Limb (tissue), 2 donors: ENCODE data around the gene SYNPR.

ENCODE experiments used
- DNase-seq, 2 donors: peaks; one replicate each; pipeline ENCODE4 v3.0.0-alpha.2; 2016; ENCODE audit errors: extremely low spot score in 2 of 2

SYNPR gene

GRCh38 chr3:63384382-63384781 lies 106.3 kb downstream of the SYNPR start:
- DNase-seq = no peak

DNA sequence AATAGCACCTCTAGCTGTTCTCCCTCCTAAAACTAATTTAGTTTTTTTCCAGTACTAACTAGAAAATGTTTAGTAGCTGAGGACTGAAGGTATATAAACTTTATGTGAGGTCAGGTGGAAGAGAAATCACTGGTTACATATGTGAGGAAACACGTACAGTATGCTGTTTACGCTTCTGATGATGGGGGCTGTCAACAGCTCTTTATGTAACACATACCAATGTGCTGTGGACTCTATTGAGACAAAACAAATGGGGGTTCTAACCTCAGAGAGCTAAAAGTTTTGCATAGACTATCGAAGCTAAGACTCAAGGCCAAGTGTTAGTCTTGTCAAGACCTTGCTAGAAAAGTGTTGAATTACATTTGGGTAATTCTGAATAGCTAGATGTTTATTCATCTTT lies 107.5 kb downstream of the SYNPR start:
- DNase-seq = no peak

- no peak for DNase-seq
Measured at GRCh38 chr3:63386568-63386967, 108.5 kb downstream of the SYNPR start.

DNA sequence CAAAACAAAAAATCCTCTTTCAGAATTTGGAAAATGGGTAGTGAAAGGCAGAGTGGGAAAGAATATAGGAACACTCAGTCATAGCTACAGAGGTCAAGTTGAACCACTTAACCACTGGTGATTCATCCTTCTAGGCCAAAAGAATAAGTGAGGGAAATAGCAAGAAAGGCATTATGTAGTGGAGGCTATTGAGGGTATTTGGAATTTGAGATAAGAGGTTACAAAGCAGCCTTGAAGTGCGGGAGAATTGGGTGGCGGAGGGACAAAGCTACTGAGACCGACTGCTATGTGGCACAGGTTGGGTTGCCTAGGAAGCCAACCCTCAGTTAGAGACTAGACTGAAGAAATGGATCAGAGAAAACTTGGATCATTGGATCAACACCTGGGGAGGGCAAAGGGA lies 109.5 kb downstream of the SYNPR start:
- no peak for DNase-seq

DNA sequence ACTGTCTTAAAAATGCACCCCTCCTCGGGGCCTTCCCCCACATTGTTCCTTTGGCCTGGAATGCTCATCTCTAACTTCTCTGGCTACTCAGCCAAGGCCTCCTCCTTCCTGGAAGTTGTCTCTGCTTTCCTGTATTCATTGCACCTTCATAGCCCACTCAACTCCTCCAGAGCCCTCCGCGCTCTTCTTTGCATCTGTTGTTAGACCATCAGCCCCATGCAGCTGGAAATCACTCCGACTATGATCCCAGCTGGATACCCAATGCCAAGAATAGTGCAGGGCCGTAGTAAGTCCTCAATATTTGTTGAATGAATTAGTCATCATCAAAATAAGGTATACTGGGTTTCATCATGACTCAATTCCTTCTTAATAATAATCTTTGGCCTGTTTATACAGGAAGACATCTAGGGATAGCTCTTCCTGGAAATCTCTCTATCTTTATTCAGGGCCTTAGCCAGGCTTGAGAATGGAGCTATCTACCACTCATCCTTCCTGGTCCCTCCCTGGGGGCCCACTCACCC lies 112.7 kb downstream of the SYNPR start:
- DNase-seq = no peak

- DNase-seq = no peak
Measured at GRCh38 chr3:63395960-63396359, 117.9 kb downstream of the SYNPR start.

DNA sequence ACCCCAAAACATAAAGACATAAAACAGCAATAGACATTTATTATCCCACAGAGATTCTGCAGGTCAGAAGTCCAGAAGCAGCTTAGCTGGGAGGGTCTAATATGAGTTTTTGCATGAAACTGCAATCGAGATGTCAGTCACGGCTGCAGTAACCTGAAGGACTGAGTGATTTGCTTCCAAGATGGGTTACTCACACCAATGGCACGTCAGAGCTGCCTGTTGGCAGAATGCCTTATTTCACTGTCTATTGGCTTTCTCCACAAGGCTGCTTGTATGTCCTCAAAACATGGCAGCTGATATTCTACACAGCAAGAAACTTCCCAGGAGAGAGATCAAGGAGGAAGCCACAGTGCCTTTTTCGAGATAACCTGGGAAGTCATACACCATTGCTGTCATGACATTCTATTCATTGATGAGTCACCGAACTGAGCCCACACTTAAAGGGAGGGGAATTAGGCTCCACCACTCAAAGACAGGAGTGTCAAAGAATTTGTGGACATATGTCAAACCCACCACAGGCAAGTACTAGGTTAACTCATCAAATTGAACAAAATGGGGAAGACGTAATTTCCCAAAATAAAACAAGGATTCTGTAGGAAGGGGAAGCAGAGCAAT lies 122.2 kb downstream of the SYNPR start:
- no peak for DNase-seq

DNA sequence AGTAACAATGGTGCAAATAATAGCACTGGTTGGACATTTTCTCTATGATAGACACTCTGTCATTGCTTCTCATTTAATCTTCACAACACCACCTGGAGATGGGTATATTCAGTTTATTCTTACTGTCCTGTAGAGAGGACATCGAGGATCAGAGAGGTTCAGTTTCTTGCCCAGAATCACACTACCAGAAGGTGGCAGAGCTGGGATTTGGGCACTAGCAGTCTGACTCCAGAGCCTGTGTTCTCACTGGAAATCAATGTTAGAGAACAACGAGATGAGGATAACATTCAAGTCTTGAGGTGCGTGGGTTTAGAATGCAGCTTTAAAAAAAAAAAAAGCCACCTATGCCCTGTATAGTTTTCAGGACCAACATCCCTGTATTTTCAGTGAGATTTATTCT lies 127.8 kb downstream of the SYNPR start:
- no peak for DNase-seq

DNA sequence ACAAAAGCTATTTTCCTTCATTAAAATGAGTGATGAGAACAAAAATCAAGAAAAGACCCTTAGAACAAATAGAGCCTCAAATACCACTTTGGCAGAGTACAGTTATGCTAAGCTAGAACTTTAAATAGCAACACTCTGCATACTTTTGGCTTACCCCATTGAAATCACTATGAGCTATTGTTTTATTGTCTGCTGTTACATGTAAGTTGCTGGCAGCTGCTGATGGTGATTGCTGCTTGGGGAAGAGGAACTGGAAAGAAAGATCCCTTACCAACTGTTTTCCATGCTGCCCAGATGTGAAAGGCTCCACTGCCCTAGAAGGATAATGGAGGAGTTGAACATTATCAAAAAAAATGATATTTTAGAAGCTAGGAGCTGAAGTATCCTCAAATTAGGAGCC lies 135.4 kb downstream of the SYNPR start:
- peak in 1 of 2 donors; percentile 3 for DNase-seq

DNA sequence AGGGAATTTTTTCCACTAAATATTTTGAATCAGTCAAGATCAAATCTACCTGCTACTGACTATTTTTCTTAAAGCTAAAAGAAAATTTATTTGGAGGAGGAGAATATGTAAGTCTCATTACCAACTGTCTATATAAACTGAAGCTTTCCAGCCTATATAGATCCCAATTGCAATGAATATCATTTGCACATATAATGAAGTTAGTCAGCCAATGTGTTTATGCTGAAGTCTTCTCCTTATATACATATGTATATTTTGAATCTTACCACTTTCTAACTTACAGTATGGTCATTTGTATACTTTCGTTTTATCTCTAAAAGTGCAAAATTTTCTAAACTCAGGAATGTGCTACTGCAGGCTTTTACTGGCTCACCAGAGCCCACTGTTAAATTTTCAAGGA lies 136.5 kb downstream of the SYNPR start:
- no peak for DNase-seq

- DNase-seq = no peak
Measured at GRCh38 chr3:63429905-63430304, 151.8 kb downstream of the SYNPR start.

- DNase-seq = no peak
Measured at GRCh38 chr3:63430875-63431274, 152.8 kb downstream of the SYNPR start.

DNA sequence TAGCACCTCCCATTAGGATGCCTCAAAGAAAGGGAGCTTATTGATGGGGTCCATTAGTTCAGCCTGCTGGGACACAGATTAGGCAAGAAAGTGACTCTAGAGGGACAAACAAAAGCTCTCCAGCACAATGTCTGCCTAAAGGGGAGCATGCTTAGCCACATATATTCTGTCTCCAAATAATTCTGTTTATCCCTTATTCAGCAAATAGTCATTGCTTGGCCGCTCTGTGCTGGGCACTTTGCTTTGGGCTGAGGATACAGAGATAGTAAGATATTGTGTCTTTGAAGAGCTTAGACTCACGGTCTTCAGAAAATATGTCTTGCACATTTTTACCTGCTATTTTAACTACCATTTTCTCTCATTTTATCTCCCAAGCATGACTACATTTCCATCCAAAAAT lies 159.8 kb downstream of the SYNPR start:
- no peak for DNase-seq

- no peak for DNase-seq
Measured at GRCh38 chr3:63438826-63439371, 160.8 kb downstream of the SYNPR start.

- no peak for DNase-seq
Measured at GRCh38 chr3:63441262-63441661, 163.2 kb downstream of the SYNPR start.

GRCh38 chr3:63442918-63443317 lies 164.8 kb downstream of the SYNPR start:
- DNase-seq = no peak

GRCh38 chr3:63450023-63450422 lies 171.9 kb downstream of the SYNPR start:
- DNase-seq = no peak

DNA sequence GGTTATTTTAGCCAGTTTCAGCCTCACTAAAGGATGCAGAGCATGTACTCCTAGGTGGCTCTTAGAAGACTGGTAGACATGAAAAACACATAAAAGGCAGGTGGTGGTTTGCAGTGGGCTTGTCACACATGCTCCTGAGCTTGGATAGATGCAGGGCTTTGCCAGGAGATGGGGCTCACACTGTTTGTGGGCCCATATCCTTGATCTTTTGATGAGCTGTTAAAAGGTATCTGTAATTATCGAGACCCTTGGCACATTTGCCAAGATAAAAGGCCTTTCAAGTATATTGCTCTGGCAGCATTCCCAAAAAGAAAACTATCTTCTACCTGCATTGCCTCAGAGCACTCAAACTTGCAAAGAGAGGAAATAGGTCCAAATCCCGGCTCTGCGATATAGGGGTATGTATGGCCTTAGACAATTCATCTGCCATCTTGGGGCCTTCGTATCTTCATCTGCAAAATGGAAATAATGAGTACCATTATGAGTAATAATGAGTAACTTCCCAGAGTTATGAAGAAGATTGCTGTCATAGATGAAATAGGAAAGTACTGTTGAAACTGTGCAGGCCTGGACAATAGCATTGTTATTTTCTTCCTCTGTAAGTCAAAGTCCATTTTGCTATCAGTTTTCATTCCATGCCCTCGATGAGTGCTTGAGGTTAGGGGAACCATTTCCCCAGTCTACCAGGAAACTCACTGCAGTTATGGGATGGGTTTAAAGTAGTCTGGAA lies 172.7 kb downstream of the SYNPR start:
- DNase-seq = no peak

- no peak for DNase-seq
Measured at GRCh38 chr3:63456901-63457300, 178.8 kb downstream of the SYNPR start.

DNA sequence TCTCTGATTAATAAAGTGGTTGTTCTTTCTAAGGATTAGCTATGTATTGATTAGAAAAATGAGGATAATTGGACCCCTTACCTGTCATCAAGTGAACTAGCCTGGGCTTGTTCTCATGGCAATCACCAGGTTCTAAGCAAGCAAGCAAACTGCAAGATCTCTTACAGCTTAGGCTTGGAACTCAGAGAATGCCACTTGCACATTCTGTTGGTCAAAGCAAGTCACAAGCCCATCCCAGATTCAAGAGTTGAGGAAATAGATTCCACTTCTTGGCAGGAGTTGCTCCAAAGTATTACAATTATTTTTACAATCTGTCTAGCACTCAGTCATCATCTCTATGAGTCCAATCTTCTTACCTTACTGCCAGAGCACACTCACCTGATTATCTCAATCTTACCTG lies 180.3 kb downstream of the SYNPR start:
- no peak for DNase-seq

- no peak for DNase-seq
Measured at GRCh38 chr3:63462732-63463131, 184.6 kb downstream of the SYNPR start.

- DNase-seq = no peak
Measured at GRCh38 chr3:63467392-63467791, 189.3 kb downstream of the SYNPR start.

DNA sequence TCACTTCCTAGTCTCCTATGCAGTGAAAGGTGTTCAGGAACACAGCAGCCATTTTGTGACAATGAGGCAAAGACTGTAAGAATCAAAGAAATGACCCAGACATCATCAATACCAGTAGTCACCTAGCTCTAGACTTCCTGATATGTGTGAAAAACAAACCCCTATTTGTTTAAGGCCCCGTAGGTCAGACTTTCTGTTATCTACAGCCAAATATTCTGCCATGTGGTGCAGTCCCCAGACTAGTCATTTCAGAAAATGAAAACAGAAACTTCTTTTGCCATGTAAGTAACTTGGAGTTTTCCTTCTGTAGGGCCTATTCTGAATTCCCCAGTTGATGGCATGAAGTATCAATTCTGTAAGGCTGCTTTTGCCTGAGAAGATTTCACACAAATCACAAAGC lies 192.6 kb downstream of the SYNPR start:
- DNase-seq = no peak
